ENCODE results near the gene ATP6V0B. TPM values are rescaled to one million over a fixed set of nuclear protein-coding genes. Genes with fewer than 3 reads are reported as not detected.

Gene ATP6V0B
- total and polyA plus RNA-seq, 9 of the 15 experiments (the other 6 are each of a cell fraction or from before 2014, with no cell fraction given): 137 to 328 (median 220) TPM

- no peak for TF ChIP-seq USF1 (CRISPR knock-in tag; IDR thresholded peaks at IDR 0.05)
- no peak for TF ChIP-seq MXD1 (CRISPR knock-in tag; IDR thresholded peaks at IDR 0.05; ENCODE audit: borderline replicate concordance, poor library complexity, severe bottlenecking)
- TF ChIP-seq RBFOX2 (IDR thresholded peaks at IDR 0.05; ENCODE audit: low read depth, low read length): no peak
- TF ChIP-seq FIP1L1 (IDR thresholded peaks at IDR 0.05; ENCODE audit: low read depth, low read length, poor library complexity, severe bottlenecking): no peak
- no peak for TF ChIP-seq TOE1 (IDR thresholded peaks at IDR 0.05; ENCODE audit: borderline replicate concordance)
- no peak for TF ChIP-seq TOE1 (CRISPR knock-in tag; IDR thresholded peaks at IDR 0.05; ENCODE audit: borderline replicate concordance, low read depth)
- TF ChIP-seq ZNF263 (CRISPR knock-in tag; IDR thresholded peaks at IDR 0.05; ENCODE audit: borderline replicate concordance): no peak
Observed at GRCh38 chr1:43935711-43936427, 38.9 kb upstream of the ATP6V0B start (continued).

Measured in K562 (cell line).